HL-60 (cell line): ENCODE measurements around the gene RNFT1.
"Not testable (repeated sequence)": the region's sequence is repeated elsewhere in the genome, so short reads cannot be mapped to it uniquely, and the experiment has no call there.

Experiments
- DNase-seq, 2 experiments: peaks; one replicate each; pipeline ENCODE4 v3.0.0-alpha.2; 2010 to 2020; ENCODE audit warnings: low read depth in 1 of 2, low spot score in 1 of 2
- H3K27ac ChIP-seq: fragments of 250-450 bp; sonication (Bioruptor Pico); replicated peaks from 2 replicates; pipeline ENCODE4 v1.5.1; 2020; ENCODE audit warnings: mild to moderate bottlenecking, moderate library complexity
- H3K27me3 ChIP-seq: fragments of 250-450 bp; sonication (Bioruptor Pico); 2 replicates; pipeline ENCODE4 v1.5.1; 2021; ENCODE audit warnings: mild to moderate bottlenecking, moderate library complexity; ENCODE audit not compliant: insufficient read depth, poor library complexity, severe bottlenecking
- H3K4me3 ChIP-seq: replicated peaks from 2 replicates; pipeline ENCODE4 v1.5.1; 2011; ENCODE audit warnings: mild to moderate bottlenecking, control low read depth, low read length; ENCODE audit not compliant: insufficient read depth
- CTCF ChIP-seq: IDR thresholded peaks from one replicate; pipeline ENCODE4 v1.5.1; 2011; ENCODE audit warnings: low read length, control low read depth, inconsistent platforms; ENCODE audit not compliant: insufficient read depth
- GABPA ChIP-seq: IDR thresholded peaks from 2 replicates; pipeline ENCODE4 v1.6.1; 2012; ENCODE audit warnings: low read depth
- POLR2AphosphoS5 ChIP-seq: IDR thresholded peaks from 2 replicates; pipeline ENCODE4 v1.6.1; 2012; ENCODE audit warnings: low read depth
- SPI1 ChIP-seq: IDR thresholded peaks from 2 replicates; pipeline ENCODE4 v1.6.1; 2012; ENCODE audit warnings: low read depth, mild to moderate bottlenecking, borderline replicate concordance
- TF ChIP-seq, protein P1 (sequence below): IDR thresholded peaks from 2 replicates; pipeline ENCODE4 v1.6.1; 2012; ENCODE audit warnings: low read depth; ENCODE audit not compliant: insufficient replicate concordance

Gene RNFT1

GRCh38 chr17:59933317-59933716 is 31.2 kb downstream of the RNFT1 start:
- not testable (repeated sequence) for H3K4me3 ChIP-seq, H3K27me3 ChIP-seq, DNase-seq, H3K27ac ChIP-seq

- peak in 1 of 2 experiments; percentile 48 for DNase-seq
- not testable (repeated sequence) for H3K4me3 ChIP-seq, H3K27ac ChIP-seq
Measured at GRCh38 chr17:59930768-59931167, 33.8 kb downstream of the RNFT1 start.

DNA sequence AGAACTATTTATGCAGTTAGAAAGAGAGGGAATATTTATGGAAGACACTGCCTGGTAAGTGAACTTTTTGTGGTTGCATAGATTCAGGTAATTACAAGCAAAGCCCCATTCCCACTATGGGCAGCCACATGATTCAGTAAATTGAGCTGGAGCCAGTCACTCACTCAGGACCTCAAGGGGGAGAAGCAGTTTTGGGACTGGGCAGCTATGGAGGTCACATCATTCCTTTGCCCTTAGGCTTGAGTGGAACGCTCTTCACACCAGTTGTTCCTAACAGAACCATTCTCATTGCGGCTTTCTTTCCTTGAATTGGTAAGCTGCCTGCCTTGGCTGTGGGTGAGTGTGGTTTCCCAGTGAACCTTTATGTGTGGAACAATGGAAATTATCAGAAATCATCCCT is 34.4 kb downstream of the RNFT1 start:
- not testable (repeated sequence) for H3K27ac ChIP-seq, DNase-seq, H3K27me3 ChIP-seq, H3K4me3 ChIP-seq

More at GRCh38 chr17:59930768-59931167, 33.8 kb downstream of the RNFT1 start:
- H3K27me3 ChIP-seq: not testable (repeated sequence)

GRCh38 chr17:59920637-59921036 is 43.9 kb downstream of the RNFT1 start:
- DNase-seq, H3K27ac ChIP-seq, H3K27me3 ChIP-seq, H3K4me3 ChIP-seq: not testable (repeated sequence)

DNA sequence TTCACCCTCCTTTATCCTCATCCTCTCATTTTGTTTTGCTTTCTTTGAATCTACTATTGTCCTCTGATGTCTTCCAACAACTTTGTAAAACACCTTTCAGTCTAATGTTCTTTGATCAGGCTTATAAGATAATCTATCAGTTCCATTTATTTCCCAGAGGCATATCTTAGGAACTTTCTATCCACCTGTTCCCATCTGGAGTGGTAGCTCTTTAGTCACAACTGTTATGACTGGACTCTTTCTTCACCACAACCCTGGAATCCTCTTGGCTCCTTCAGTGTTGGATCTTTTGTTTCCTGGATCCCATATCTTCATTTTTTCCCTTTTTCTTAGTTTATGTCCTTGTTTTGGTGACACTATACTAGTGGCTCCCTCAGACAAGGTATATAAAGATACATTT is 48.1 kb downstream of the RNFT1 start:
- Histone ChIP-seq H3K27me3 (no peaks in the 10 kb centered on the region), H3K4me3 (no peak overlapping the region), H3K27ac (no peak overlapping the region)
- no peak for TF ChIP-seq CTCF
- no peak for TF ChIP-seq GABPA
- no peak for TF ChIP-seq POLR2AphosphoS5
- TF ChIP-seq, protein P1, sequence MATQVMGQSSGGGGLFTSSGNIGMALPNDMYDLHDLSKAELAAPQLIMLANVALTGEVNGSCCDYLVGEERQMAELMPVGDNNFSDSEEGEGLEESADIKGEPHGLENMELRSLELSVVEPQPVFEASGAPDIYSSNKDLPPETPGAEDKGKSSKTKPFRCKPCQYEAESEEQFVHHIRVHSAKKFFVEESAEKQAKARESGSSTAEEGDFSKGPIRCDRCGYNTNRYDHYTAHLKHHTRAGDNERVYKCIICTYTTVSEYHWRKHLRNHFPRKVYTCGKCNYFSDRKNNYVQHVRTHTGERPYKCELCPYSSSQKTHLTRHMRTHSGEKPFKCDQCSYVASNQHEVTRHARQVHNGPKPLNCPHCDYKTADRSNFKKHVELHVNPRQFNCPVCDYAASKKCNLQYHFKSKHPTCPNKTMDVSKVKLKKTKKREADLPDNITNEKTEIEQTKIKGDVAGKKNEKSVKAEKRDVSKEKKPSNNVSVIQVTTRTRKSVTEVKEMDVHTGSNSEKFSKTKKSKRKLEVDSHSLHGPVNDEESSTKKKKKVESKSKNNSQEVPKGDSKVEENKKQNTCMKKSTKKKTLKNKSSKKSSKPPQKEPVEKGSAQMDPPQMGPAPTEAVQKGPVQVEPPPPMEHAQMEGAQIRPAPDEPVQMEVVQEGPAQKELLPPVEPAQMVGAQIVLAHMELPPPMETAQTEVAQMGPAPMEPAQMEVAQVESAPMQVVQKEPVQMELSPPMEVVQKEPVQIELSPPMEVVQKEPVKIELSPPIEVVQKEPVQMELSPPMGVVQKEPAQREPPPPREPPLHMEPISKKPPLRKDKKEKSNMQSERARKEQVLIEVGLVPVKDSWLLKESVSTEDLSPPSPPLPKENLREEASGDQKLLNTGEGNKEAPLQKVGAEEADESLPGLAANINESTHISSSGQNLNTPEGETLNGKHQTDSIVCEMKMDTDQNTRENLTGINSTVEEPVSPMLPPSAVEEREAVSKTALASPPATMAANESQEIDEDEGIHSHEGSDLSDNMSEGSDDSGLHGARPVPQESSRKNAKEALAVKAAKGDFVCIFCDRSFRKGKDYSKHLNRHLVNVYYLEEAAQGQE: no peak
- no peak for TF ChIP-seq SPI1
- no peak for DNase-seq

DNA sequence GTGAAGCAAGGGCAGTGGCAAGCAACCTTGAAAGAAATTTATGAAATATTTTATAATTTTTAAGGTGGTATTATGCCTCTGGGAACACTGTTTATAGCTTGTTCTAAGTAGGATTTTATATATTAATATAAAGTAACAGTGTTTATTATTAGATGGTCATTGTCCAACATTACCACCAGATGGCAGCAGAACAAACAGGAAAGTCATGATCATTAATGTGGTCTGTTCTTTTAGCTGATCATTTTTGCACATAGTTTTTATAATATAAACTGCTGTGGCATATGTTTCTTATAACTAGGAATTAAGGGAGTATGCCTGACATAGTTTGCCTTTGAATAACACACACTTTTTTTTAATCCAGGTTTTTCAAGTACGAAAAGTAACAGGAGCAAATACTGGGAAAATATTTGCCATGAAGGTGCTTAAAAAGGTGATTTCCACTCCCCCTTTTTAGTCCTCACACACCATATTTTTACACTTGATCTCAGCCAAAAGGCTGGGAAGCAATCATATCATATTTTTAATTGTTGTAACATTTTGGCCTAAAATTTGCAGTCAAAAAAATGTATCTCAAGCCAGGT is 50.2 kb downstream of the RNFT1 start:
- H3K27me3 ChIP-seq: no peaks in the 10 kb centered on the region
- H3K27ac ChIP-seq: no peak overlapping the region
- DNase-seq: peak in 1 of 2 experiments; percentile 18
- no peak for TF ChIP-seq POLR2AphosphoS5
- peak; percentile 4 for TF ChIP-seq CTCF
- no peak overlapping the region for H3K4me3 ChIP-seq

GRCh38 chr17:59907467-59907866 is 57.1 kb downstream of the RNFT1 start:
- TF ChIP-seq GABPA (no peak), POLR2AphosphoS5 (no peak), SPI1 (no peak), CTCF (no peak)
- TF ChIP-seq, protein P1: no peak
- no peak overlapping the region for H3K27ac ChIP-seq
- H3K27me3 ChIP-seq: no peaks in the 10 kb centered on the region
- H3K4me3 ChIP-seq: no peak overlapping the region
- no peak for DNase-seq
